Gastrocnemius medialis (tissue), 4 donors: ENCODE data around the gene PLCE1. TPM values are rescaled to one million over a fixed set of nuclear protein-coding genes. Genes with fewer than 3 reads are reported as not detected.
A peak's percentile ranks its signal among the peaks of the same experiment; 100 is the strongest.
"Not testable (repeated sequence)": the region's sequence is repeated elsewhere in the genome, so short reads cannot be mapped to it uniquely, and the experiment has no call there.

Experiments used
- ATAC-seq, 2 donors: fragments of 150-250 bp; one replicate each; pipeline ENCODE4 v1.9.1; 2016
- DNase-seq, 2 donors: peaks; one replicate each; pipeline ENCODE4 v3.0.0-alpha.2; 2019
- H3K27ac ChIP-seq, 4 donors: fragments of 200-600 bp; sonication (generic); 1 replicate in 1 of 4; 2 replicates in 3 of 4; pipeline ENCODE4 v1.5.1; 2016 to 2018; ENCODE audit warnings: mild to moderate bottlenecking in 2 of 4, moderate library complexity in 1 of 4
- H3K27me3 ChIP-seq, 3 donors: fragments of 200-600 bp; sonication (generic) in 2 of 3; 1 replicate in 1 of 3; 2 replicates in 2 of 3; pipeline versions ENCODE4 v1.5.1 to v1.6.0; 2016 to 2019; ENCODE audit warnings: mild to moderate bottlenecking in 1 of 3, moderate library complexity in 1 of 3
- H3K36me3 ChIP-seq, 2 donors: fragments of 200-600 bp; sonication (generic) in 1 of 2; one replicate each; pipeline ENCODE4 v1.5.1; 2017 to 2018
- H3K4me1 ChIP-seq, 2 donors: fragments of 200-600 bp; sonication (generic) in 1 of 2; one replicate each; pipeline ENCODE4 v1.5.1; 2016 to 2017; ENCODE audit warnings: mild to moderate bottlenecking in 2 of 2
- H3K4me3 ChIP-seq, 4 donors: fragments of 200-600 bp; sonication (generic) in 3 of 4; 1 replicate in 1 of 4; 2 replicates in 3 of 4; pipeline ENCODE4 v1.5.1; 2016 to 2019; ENCODE audit warnings: mild to moderate bottlenecking in 2 of 4
- H3K9me3 ChIP-seq, 3 donors: fragments of 200-600 bp; sonication (generic) in 2 of 3; 1 replicate in 1 of 3; 2 replicates in 2 of 3; pipeline ENCODE4 v1.5.1; 2016 to 2019
- POLR2A ChIP-seq, 2 donors: fragments of 450-650 bp; IDR thresholded peaks; one replicate each; pipeline ENCODE4 v1.6.1; 2017; ENCODE audit warnings: antibody characterized with exemption in 2 of 2, mild to moderate bottlenecking in 2 of 2, moderate library complexity in 2 of 2
- in situ Hi-C, 4 donors: fragments of 200-750 bp; cut with MboI; loops; one replicate each; pipeline versions ENCODE4 v1.15.0 to v1.8.0; 2017; ENCODE audit warnings: low sequenced_read_pairs in 4 of 4
- intact Hi-C: fragments of 100-400 bp; cut with DNase I; formaldehyde crosslinking; loops from one replicate; pipeline ENCODE4 v1.15.1; 2023; ENCODE audit warnings: low total_unique reads
- total RNA-seq, 4 donors: library from RNA; depleted of rRNA; stranded (reverse); fragments of >200 nt; gene quantifications; one replicate each; pipeline versions ENCODE4 v1.1.0 to v1.2.3, GENCODE V29; 2016
- TF ChIP-seq, protein P1 (sequence below), 5 experiments: fragments of 450-650 bp in 3 of 5; fragments of 200-600 bp in 2 of 5; sonication (generic) in 2 of 5; IDR thresholded peaks in 4 of 5; conservative IDR thresholded peaks in 1 of 5; 1 replicate in 4 of 5; 2 replicates in 1 of 5; pipeline ENCODE4 v1.5.1; 2016 to 2019; ENCODE audit warnings: antibody characterized with exemption in 5 of 5, mild to moderate bottlenecking in 3 of 5, moderate library complexity in 3 of 5

The PLCE1 gene
- total RNA-seq, 4 donors from 2014 or later = 2.7 to 5.9 (median 3.8) TPM

DNA sequence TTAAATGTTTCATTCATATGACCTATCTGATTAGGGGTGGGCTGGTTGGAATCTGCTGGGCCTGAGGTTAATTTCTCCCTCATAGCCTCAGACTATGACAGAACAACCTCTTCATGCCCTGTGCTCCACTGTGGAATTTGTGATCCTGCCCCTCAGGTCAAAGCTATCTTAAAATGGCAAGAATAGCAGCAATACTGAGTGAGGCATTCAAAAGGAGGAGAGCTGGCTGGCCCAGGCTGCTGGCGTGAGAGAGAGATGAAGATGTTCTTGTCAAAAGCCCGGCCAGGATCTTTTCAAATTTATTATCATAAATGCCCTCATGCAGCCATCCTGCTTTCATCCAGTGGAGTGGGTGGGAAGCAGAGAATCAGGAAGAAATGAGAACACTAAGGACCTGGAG, 41.8 kb upstream of the PLCE1 start:
- no peaks in the 10 kb centered on the region for H3K9me3 ChIP-seq
- H3K4me1 ChIP-seq = peaks cover 6 to 9% of the 10 kb centered on the region in 2 donors
- H3K4me3 ChIP-seq = no peak overlapping the region
- H3K27ac ChIP-seq = no peak overlapping the region
- in situ Hi-C loops = no loop called here
- no peaks in the 10 kb centered on the region for H3K27me3 ChIP-seq
- DNase-seq = no peak
- ATAC-seq = no peak
- intact Hi-C loops = no loop called here
- TF ChIP-seq, protein P1, sequence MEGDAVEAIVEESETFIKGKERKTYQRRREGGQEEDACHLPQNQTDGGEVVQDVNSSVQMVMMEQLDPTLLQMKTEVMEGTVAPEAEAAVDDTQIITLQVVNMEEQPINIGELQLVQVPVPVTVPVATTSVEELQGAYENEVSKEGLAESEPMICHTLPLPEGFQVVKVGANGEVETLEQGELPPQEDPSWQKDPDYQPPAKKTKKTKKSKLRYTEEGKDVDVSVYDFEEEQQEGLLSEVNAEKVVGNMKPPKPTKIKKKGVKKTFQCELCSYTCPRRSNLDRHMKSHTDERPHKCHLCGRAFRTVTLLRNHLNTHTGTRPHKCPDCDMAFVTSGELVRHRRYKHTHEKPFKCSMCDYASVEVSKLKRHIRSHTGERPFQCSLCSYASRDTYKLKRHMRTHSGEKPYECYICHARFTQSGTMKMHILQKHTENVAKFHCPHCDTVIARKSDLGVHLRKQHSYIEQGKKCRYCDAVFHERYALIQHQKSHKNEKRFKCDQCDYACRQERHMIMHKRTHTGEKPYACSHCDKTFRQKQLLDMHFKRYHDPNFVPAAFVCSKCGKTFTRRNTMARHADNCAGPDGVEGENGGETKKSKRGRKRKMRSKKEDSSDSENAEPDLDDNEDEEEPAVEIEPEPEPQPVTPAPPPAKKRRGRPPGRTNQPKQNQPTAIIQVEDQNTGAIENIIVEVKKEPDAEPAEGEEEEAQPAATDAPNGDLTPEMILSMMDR (IDR thresholded peaks at IDR 0.05 in 4 of 5, conservative IDR thresholded peaks at IDR 0.05 in 1 of 5) = no peak
- TF ChIP-seq POLR2A (IDR thresholded peaks at IDR 0.05) = no peak
- no peaks in the 10 kb centered on the region for H3K36me3 ChIP-seq

DNA sequence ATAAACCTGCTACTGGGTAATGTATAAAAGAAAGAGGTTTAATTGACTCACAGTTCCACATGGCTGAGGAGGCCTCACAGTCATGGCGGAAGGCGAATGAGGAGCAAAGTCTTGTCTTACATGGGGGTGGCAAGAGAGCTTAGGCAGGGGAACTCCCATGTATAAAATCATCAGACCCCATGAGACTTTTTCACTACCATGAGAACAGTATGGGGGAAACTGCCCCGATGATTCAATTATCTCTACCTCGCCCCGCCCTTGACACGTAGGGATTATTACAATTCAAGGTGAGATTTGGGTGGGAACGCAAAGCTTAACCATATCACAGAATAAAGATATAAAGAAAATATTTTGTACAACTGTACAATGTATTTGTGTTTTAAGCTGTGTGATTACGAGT, 39.4 kb upstream of the PLCE1 start:
- H3K27me3 ChIP-seq = no peaks in the 10 kb centered on the region
- no peak for DNase-seq
- in situ Hi-C loops = no loop called here
- no peak overlapping the region for H3K27ac ChIP-seq
- ATAC-seq = no peak
- no peak for TF ChIP-seq POLR2A (IDR thresholded peaks at IDR 0.05)
- TF ChIP-seq, protein P1 (IDR thresholded peaks at IDR 0.05 in 4 of 5, conservative IDR thresholded peaks at IDR 0.05 in 1 of 5) = no peak
- no peaks in the 10 kb centered on the region for H3K9me3 ChIP-seq
- H3K4me3 ChIP-seq = no peak overlapping the region
- H3K4me1 ChIP-seq = no peaks in the 10 kb centered on the region
- no peaks in the 10 kb centered on the region for H3K36me3 ChIP-seq
- intact Hi-C loops = no loop called here

DNA sequence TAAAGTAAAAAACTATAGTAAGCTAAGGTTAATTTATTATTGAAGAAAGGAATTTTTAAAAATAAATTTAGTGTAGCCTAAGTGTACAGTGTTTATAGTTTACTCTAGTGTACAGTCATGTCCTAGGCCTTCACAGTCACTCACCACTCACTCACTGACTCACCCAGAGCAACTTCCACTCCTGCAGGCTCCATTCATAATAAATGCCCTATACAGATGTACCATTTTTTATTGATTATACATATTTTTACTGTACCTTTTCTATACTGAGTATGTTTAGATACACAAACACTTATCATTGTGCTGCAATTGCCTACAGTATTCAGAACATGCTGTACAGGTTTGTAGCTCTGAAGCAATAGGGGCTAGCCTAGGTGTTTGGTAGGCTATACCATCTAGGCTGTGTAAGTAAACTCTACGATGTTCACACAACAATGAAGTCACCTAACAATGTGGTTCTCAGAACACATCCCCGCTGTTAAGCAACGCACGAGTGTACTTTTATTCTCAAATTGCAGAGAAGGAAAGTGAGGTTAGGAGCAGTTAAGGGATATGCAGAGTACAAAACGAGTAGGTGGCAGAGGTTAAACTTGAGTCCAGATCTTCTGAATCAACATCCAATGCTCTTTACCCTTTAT, 38.9 kb upstream of the PLCE1 start:
- Histone ChIP-seq H3K36me3 (no peaks in the 10 kb centered on the region), H3K4me1 (no peaks in the 10 kb centered on the region), H3K27me3 (no peaks in the 10 kb centered on the region), H3K9me3 (no peaks in the 10 kb centered on the region), H3K4me3 (no peak overlapping the region), H3K27ac (no peak overlapping the region)
- DNase-seq (no peak), ATAC-seq (no peak)
- TF ChIP-seq, protein P1 (IDR thresholded peaks at IDR 0.05 in 4 of 5, conservative IDR thresholded peaks at IDR 0.05 in 1 of 5) = no peak
- no peak for TF ChIP-seq POLR2A (IDR thresholded peaks at IDR 0.05)
- in situ Hi-C loops = no loop called here
- intact Hi-C loops = no loop called here

DNA sequence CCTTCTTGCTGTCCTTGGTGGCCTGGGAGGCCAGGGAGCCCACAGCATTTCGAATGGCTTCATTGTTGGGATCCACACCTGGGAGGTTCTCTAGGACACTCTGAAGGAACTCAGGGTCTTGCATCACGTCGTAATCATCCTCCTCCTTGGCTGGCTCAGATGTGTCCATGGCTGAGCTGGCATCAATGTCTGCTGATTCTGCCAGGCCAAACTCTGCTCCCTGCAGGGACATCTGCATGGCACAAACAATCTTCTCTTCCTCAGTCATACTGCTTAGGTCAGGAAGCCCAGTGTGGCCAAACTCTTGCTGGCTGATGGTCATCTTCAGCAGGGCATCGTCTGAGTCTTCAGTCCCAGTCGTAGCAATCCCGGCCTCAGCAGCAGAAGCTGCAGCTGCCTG, 34.9 kb upstream of the PLCE1 start:
- Histone ChIP-seq H3K4me3 (no peak overlapping the region), H3K4me1 (no peaks in the 10 kb centered on the region), H3K27me3 (no peaks in the 10 kb centered on the region), H3K27ac (no peak overlapping the region), H3K36me3 (no peaks in the 10 kb centered on the region), H3K9me3 (no peaks in the 10 kb centered on the region)
- TF ChIP-seq POLR2A (IDR thresholded peaks at IDR 0.05) = no peak
- TF ChIP-seq, protein P1 (IDR thresholded peaks at IDR 0.05 in 4 of 5, conservative IDR thresholded peaks at IDR 0.05 in 1 of 5) = no peak
- in situ Hi-C loops (no loop called here), intact Hi-C loops (no loop called here)
- ATAC-seq (peak; percentile 74 to 83), DNase-seq (peak; percentile 22 to 37)

DNA sequence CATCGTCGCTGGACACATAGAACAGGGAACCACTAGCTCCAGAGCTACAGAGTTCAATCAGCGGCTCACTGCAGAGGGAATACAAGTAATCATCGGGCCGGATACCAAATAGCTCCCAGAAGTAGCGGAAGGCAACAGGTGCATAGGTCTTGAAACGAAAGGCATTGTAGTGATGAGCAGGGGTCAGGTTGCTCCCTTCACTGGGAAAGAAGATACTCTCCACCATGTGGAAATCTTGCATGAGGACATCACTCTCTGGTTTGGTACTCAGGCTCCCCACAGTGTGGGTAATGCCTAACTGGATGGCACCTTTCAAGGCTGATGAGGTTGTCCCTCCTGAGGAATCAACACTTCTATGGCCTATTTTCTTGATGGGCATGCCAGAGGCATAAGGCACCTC, 32.7 kb upstream of the PLCE1 start:
- H3K27ac ChIP-seq, intact Hi-C loops, H3K4me1 ChIP-seq, H3K4me3 ChIP-seq, H3K36me3 ChIP-seq, H3K27me3 ChIP-seq, in situ Hi-C loops, H3K9me3 ChIP-seq: not testable (repeated sequence)
- ATAC-seq (peak; percentile 35 to 74), DNase-seq (peak in 1 of 2 donors; percentile 17)
